ENCODE measurements around the gene FNBP1L.

The FNBP1L gene

DNA sequence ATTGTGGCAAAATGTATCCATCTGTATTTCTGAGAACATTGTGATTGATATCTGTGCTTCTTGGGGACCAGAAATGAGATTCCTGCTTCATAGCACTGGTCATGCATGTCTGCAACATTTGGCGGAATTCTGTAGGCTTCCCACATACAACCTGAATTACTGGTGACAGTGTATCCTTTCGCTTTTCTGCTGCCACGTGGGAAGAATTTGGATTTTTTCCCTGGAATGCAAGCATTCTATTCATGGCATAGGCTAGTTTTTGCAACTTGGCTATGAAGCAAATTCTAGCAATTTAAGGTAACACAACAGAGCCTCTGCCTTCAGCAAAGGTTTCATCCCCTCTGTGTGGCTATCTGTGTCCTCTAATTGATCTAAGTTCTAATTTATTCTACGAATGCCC, 147.8 kb downstream of the FNBP1L start:
- no peaks in the 10 kb centered on the region for H3K9me3 ChIP-seq (ENCODE audit: severe bottlenecking)
- H3K27ac ChIP-seq: no peak overlapping the region
- H3K27me3 ChIP-seq (ENCODE audit: insufficient read depth, low read depth, severe bottlenecking): no peaks in the 10 kb centered on the region
- DNase-seq: no peak
- no peak for TF ChIP-seq CTCF (IDR thresholded peaks at IDR 0.05; ENCODE audit: low read depth, low read length)
- no peaks in the 10 kb centered on the region for H3K36me3 ChIP-seq
- no peak overlapping the region for H3K4me3 ChIP-seq (ENCODE audit: low read depth, low read length)

DNA sequence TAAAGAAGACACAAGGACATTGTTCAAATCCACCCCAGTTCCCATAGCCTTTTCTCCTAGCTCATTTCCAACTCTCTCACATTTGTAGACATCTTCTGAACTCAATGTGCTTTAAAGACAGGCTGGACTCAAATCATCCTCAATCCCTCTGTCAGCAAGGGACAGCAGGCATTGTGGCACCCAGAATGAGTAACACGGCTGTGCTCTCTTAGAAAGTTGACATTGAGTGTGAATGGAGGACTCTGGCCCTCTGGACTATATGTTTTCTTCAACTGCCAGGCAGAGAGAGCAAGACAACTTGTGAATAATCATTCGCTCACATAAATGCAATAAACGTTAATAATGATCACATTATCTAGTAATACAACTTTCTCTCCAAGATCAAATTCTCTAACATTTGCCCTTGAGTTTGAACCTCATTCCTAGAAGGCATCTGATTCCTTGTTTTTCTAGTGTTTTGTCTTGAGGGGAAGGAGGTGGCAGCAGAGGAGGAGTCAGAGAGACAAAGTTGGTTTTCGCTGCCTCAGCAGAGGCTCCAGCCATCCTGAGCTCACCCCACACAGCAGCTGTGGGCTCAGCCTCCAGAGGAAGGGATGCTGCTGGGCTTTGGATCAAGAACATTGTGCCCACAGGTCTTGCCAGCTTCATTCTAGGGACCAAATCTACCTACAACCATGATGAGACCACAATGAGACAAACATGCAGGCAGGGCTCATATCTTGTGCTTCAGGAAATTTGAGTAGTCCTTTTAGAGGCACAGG, 148.6 kb downstream of the FNBP1L start:
- no peak overlapping the region for H3K27ac ChIP-seq

DNA sequence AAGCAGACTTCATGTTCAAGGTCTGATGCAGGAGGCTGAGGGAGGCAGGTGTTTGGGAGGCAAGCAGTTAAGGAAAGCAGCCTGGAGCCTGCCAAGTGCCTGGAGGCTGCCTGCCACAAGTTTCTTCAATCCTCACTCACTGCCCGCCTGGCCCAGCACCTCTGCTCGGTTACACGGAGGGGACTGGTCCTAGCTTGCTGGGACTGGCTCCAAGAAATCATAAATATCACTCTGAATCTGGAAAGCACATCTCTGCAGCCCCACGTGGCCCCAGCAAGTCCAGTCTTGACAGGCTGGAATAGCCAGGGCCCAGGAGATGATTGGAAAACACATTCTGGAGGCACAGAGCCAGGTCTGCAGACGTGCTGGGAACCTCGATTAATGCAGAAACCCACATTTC, 149.8 kb downstream of the FNBP1L start:
- Histone ChIP-seq H3K4me3 (ENCODE audit: low read depth, low read length) (no peak overlapping the region), H3K36me3 (no peaks in the 10 kb centered on the region), H3K27ac (no peak overlapping the region), H3K27me3 (ENCODE audit: insufficient read depth, low read depth, severe bottlenecking) (no peaks in the 10 kb centered on the region), H3K9me3 (ENCODE audit: severe bottlenecking) (no peaks in the 10 kb centered on the region)
- no peak for TF ChIP-seq CTCF (IDR thresholded peaks at IDR 0.05; ENCODE audit: low read depth, low read length)
- DNase-seq: no peak

More for the DNA sequence above, 148.6 kb downstream of the FNBP1L start:
- H3K27me3 ChIP-seq (ENCODE audit: insufficient read depth, low read depth, severe bottlenecking): no peaks in the 10 kb centered on the region
- H3K9me3 ChIP-seq (ENCODE audit: severe bottlenecking): no peaks in the 10 kb centered on the region
- H3K4me3 ChIP-seq (ENCODE audit: low read depth, low read length): no peak overlapping the region
- no peak for DNase-seq
- no peak for TF ChIP-seq CTCF (IDR thresholded peaks at IDR 0.05; ENCODE audit: low read depth, low read length)
- no peaks in the 10 kb centered on the region for H3K36me3 ChIP-seq

DNA sequence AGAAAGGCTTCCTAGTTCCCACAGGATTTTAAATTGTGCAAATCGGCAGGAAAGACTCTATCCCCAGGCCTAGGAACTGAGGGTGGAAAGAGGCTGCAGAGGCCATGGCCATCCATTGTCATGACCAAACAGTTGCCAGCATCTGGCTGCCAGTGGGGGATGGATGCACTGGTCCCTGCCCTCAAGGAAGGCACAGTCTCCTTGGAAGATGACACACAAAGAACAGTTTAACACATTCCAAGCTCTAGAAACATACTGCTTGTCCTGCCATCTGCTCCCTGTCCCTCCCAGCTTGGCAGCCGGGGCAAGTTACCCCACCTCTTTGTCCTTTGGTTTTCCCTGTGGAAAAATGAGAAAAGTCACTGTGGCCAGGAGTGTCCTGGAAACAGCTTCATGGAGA, 150.5 kb downstream of the FNBP1L start:
- Histone ChIP-seq H3K27ac (no peak overlapping the region), H3K27me3 (ENCODE audit: insufficient read depth, low read depth, severe bottlenecking) (no peaks in the 10 kb centered on the region), H3K9me3 (ENCODE audit: severe bottlenecking) (no peaks in the 10 kb centered on the region), H3K36me3 (no peaks in the 10 kb centered on the region), H3K4me3 (ENCODE audit: low read depth, low read length) (no peak overlapping the region)
- no peak for TF ChIP-seq CTCF (IDR thresholded peaks at IDR 0.05; ENCODE audit: low read depth, low read length)
- DNase-seq: no peak

DNA sequence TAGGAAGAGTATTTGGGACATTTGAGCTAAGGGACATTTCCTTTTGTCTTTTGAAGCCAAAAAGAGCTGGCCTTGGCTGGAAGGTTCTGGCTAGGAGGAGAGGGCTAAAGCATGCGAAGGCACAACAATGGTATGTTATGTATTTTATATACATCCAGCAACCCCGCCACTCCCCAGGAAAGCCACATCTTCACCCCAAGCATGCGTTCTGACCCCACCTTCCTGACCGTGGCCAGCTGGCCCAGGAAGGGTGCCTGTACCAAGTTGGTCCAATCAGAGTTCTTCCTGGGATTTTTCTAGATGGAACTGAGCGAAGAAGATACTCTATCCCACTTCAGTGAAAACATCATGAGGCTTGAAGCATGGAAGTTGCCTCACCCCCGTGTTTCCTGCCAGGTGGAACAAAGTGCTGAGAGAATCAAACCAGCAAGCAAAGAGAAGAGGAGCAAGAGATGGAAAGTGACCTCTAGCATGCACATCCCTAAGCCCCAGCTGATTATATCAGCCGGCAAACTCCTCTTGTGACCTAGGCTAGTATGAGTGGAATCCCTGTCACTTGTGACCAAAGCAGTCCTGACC, 151.0 kb downstream of the FNBP1L start:
- Histone ChIP-seq H3K36me3 (no peaks in the 10 kb centered on the region), H3K27me3 (ENCODE audit: insufficient read depth, low read depth, severe bottlenecking) (no peaks in the 10 kb centered on the region), H3K9me3 (ENCODE audit: severe bottlenecking) (no peaks in the 10 kb centered on the region), H3K27ac (no peak overlapping the region), H3K4me3 (ENCODE audit: low read depth, low read length) (no peak overlapping the region)
- TF ChIP-seq CTCF (IDR thresholded peaks at IDR 0.05; ENCODE audit: low read depth, low read length): no peak
- DNase-seq: no peak
